HG03045 (cell line): Measurements from ENCODE around the gene PIBF1.

Experiments
- ATAC-seq: cut with Tn5 transposase; IDR thresholded peaks from one replicate; pipeline ENCODE4 v1.9.1; 2021; ENCODE audit warnings: mild to moderate bottlenecking, moderate library complexity; ENCODE audit not compliant: unreplicated experiment

The PIBF1 gene

GRCh38 chr13:73058432-73058735 lies 276.5 kb downstream of the PIBF1 start:
- peak; percentile 15 for ATAC-seq

- peak; percentile 98 for ATAC-seq
Observed at GRCh38 chr13:73058736-73059459, 277.0 kb downstream of the PIBF1 start, which contains the start of gene KLF5. Gene KLF5, plus strand, starts transcription at chr13:73059005. Its CDS starts 323 bp downstream, at chr13:73059328.

DNA sequence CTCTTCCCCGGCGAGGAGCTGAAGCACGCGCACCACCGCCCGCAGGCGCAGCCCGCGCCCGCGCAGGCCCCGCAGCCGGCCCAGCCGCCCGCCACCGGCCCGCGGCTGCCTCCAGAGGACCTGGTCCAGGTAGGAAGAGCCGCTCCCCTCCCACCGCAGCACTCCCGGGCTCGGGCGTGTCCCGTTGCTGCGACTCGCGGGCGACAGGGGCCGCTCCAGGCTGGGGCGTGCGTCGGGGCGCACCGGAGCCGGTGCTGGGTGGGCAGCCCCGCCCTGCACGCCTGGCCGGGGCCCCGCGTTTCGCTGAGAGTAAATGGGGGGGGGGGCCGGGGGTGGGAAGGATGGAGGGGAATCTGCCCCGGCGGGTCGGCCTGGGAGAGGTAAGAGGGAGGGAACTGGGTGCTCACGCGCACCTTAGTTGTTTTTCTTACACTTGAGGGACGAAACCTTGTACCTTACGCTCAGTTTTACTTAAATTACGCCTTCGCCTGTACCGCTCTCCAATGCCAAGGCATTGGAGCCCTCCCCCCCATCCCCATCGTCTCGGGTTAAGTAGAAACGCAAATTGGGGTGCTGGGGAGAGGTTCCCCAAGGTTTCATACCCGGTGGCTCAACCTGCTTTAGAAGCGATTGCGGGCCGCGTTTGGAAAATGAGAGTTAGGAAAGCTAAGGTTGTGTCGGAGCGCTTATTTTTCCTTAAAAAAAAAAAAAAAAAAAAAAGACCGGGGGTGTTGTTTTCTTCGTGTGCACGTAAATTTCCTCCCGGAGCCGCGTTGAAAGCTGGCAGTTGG lies 277.7 kb downstream of the PIBF1 start:
- ATAC-seq: peak; percentile 47

GRCh38 chr13:73060251-73061160 lies 278.6 kb downstream of the PIBF1 start:
- no peak for ATAC-seq

DNA sequence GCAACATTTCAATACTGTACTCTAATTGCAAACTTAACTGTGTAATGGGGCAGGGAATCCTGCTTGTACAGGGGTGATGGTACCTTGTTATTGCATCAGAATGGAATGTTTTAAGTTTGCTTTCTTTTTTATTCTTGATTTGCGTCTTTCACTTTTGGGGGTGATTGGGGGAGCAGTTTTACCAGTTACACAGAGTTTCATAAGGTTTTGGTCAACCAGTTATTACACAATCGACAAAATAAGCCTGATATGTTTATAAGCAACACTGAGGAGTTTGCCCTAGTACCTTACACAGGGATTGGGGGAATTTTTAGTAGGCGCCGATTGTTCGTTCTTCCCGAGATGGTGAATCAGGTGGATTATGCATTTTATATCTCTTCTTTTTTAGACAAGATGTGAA lies 279.5 kb downstream of the PIBF1 start:
- ATAC-seq: no peak

GRCh38 chr13:73061876-73062275 lies 279.9 kb downstream of the PIBF1 start:
- no peak for ATAC-seq

GRCh38 chr13:73062468-73062867 lies 280.5 kb downstream of the PIBF1 start:
- ATAC-seq: no peak

DNA sequence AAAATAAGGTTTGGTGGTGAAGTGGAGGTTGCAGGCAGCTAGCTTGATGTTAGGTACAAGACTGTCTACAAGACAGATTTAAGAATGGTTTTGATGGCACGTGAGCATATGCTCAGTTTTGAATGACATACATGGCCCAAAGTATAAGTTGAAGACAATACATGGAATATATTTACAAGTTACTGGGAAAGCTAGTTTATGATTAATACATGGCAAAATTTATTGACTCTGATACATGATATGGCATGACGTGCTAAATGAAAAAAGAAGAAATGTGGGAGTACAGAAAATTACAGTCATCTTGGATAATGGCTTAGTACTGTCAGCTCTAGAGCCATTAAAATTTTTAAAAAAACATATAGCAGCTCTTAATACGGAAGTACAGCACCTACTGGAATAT lies 281.2 kb downstream of the PIBF1 start:
- no peak for ATAC-seq

DNA sequence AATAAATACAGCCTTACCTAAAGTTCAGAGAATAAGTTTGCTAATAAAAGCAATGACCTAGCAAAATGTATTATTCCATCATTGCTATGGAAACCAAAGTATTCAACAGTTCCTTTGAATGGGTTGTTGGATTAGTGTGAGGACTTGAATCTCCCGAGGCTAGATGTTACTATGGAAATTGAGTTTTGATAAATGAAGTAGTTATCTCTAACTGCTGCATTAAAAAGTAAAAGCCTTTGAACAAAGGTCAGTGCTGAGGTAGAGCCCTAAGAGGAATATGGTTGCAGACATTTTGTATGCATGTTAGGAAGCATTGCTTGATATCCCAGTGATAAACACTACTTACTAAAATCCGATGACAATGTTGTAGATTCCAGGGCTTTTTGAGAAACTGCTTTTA lies 283.1 kb downstream of the PIBF1 start:
- ATAC-seq: no peak

- no peak for ATAC-seq
Observed at GRCh38 chr13:73065665-73066340, 283.9 kb downstream of the PIBF1 start.
